Placental pericyte (primary cell): ENCODE data around the gene TTBK1. TPM values are rescaled to one million over a fixed set of nuclear protein-coding genes. Genes with fewer than 3 reads are reported as not detected.

Experiments used
- small RNA-seq: library from RNA; depleted of rRNA; stranded (forward); fragments of <200 nt; gene quantifications from one replicate; pipeline ENCODE3, GENCODE V24; 2012; ENCODE audit warnings: low replicate concordance
- total RNA-seq: library from RNA; depleted of rRNA; stranded (reverse); fragments of >200 nt; gene quantifications from 2 replicates; pipeline ENCODE4 v1.2.3, GENCODE V29; 2012

TTBK1 gene
- not detected in 2 replicates for total RNA-seq

GRCh38 chr6:43242908-43243663, at the start of gene TTBK1:
Gene TTBK1, plus strand, starts transcription at chr6:43243481. Its CDS starts 3,180 bp downstream, at chr6:43246661.

GRCh38 chr6:43228951-43229802, 14.1 kb upstream of the TTBK1 start, which contains the start of gene DNPH1:
Gene DNPH1, minus strand, starts transcription at chr6:43229481. Its CDS starts 25 bp downstream, at chr6:43229456.

GRCh38 chr6:43297644-43298564, 54.6 kb downstream of the TTBK1 start, which contains the start of gene SLC22A7:
Gene SLC22A7, plus strand, starts transcription at chr6:43298260. Its CDS starts 99 bp downstream, at chr6:43298359.

GRCh38 chr6:43308101-43308989, 65.1 kb downstream of the TTBK1 start, which contains the start of gene CRIP3:
Gene CRIP3, minus strand, starts transcription at chr6:43308826. Its CDS starts 34 bp downstream, at chr6:43308792.

Small RNA genes lying within 50 kb of the gene (small RNA-seq; reads per million reads assigned to genes)
- gene RPL12P47: not detected

Other genes with a start within 250 kb of the TTBK1 start
- 60.1 and 63.2 TPM in 2 replicates for gene MEA1, start 229.5 kb upstream of the TTBK1 start, total RNA-seq
- gene KLHDC3, start 229.2 kb upstream of the TTBK1 start, total RNA-seq: 104 and 124 TPM in 2 replicates
- 71.8 and 146 TPM in 2 replicates for gene RRP36, start 221.9 kb upstream of the TTBK1 start, total RNA-seq
- 40.9 and 53.2 TPM in 2 replicates for gene CUL7, start 189.6 kb upstream of the TTBK1 start, total RNA-seq
- 23.5 and 26.3 TPM in 2 replicates for gene MRPL2, start 184.0 kb upstream of the TTBK1 start, total RNA-seq
- 15.2 and 16.2 TPM in 2 replicates for gene KLC4, start 183.8 kb upstream of the TTBK1 start, total RNA-seq
- gene PTK7, start 167.2 kb upstream of the TTBK1 start, total RNA-seq: 130 and 157 TPM in 2 replicates
- 32.6 and 57.4 TPM in 2 replicates for gene SRF, start 72.2 kb upstream of the TTBK1 start, total RNA-seq
- 22.0 and 27.6 TPM in 2 replicates for gene CUL9, start 61.3 kb upstream of the TTBK1 start, total RNA-seq
- 33.1 and 43.1 TPM in 2 replicates for gene DNPH1, start 14.0 kb upstream of the TTBK1 start, total RNA-seq
- not detected in 2 replicates for gene SLC22A7, start 54.8 kb downstream of the TTBK1 start, total RNA-seq
- gene CRIP3, start 65.3 kb downstream of the TTBK1 start, total RNA-seq: not detected in 2 replicates
- gene ZNF318, start 126.2 kb downstream of the TTBK1 start, total RNA-seq: 9.2 and 15.3 TPM in 2 replicates
- gene ABCC10, start 184.1 kb downstream of the TTBK1 start, total RNA-seq: 34.5 and 43.3 TPM in 2 replicates
- gene DLK2, start 212.1 kb downstream of the TTBK1 start, total RNA-seq: 0.44 and 0.57 TPM in 2 replicates
- 19.2 and 19.3 TPM in 2 replicates for gene TJAP1, start 234.1 kb downstream of the TTBK1 start, total RNA-seq